NB4 (cell line): ENCODE data around the gene NBR1.

Experiments used
- CTCF ChIP-seq: IDR thresholded peaks from one replicate; pipeline ENCODE4 v1.5.1; 2012; ENCODE audit warnings: low read depth, low read length
- MAX ChIP-seq: IDR thresholded peaks from 2 replicates; pipeline ENCODE4 v1.6.1; 2011; ENCODE audit warnings: low read depth, low read length
- MYC ChIP-seq: IDR thresholded peaks from 2 replicates; pipeline ENCODE4 v1.6.1; 2011; ENCODE audit warnings: low read depth, low read length
- POLR2A ChIP-seq: IDR thresholded peaks from 2 replicates; pipeline ENCODE4 v1.6.1; 2011; ENCODE audit warnings: mild to moderate bottlenecking; ENCODE audit not compliant: insufficient read length; ENCODE audit errors: extremely low read depth

GRCh38 chr17:43226393-43226792 lies 55.4 kb downstream of the NBR1 start:
- TF ChIP-seq CTCF, result no peak
- no peak for TF ChIP-seq MAX
- TF ChIP-seq POLR2A, result no peak
- TF ChIP-seq MYC, result no peak
